Transverse colon (tissue), 3 donors: ENCODE data around the gene ZDHHC18.

Source experiments
- EP300 ChIP-seq: sonication (generic); formaldehyde crosslinking; IDR thresholded peaks from one replicate; pipeline ENCODE4 v1.6.1; 2017; ENCODE audit warnings: antibody characterized with exemption, low read depth
- POLR2A ChIP-seq: fragments of 450-650 bp; IDR thresholded peaks from one replicate; pipeline ENCODE4 v1.6.1; 2016; ENCODE audit warnings: antibody characterized with exemption, mild to moderate bottlenecking, moderate library complexity
- POLR2AphosphoS5 ChIP-seq, 3 donors: sonication (generic); formaldehyde crosslinking; IDR thresholded peaks; one replicate each; pipeline ENCODE4 v1.6.1; 2016; ENCODE audit warnings: antibody characterized with exemption in 3 of 3

DNA sequence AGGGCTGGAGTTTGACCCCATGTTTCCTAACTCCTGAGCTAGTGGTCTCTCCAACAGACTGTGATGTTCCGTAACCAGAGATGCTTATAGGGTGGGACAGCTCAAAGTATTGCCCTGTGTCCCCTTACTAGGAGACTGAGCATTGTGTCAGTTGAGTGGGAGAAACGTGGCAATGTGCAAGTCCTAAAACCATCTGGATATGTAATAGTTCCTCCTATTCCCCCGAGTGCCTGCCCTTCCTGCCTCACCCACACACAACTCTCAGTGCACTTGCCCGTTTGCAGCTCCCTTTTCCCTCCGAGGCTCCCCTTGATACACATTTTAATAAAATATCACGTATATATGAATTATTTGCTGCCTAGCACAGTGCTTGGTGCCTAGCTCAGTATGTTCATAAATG, 35.3 kb upstream of the ZDHHC18 start:
- TF ChIP-seq POLR2AphosphoS5 (IDR thresholded peaks at IDR 0.05) (no peak), EP300 (no peak), POLR2A (no peak)
